Sigmoid colon (tissue), 7 donors: ENCODE data around the gene ZYG11B. TPM values are rescaled to one million over a fixed set of nuclear protein-coding genes. Genes with fewer than 3 reads are reported as not detected.

Experiments used
- polyA plus RNA-seq, 3 donors: library from polyadenylated mRNA; stranded (reverse); fragments of 200-250 nt; gene quantifications; one replicate each; pipeline ENCODE4 v1.2.3, GENCODE V29; 2013
- small RNA-seq, 3 donors: library from RNA; depleted of rRNA; stranded (forward); fragments of <200 nt; gene quantifications; one replicate each; pipeline ENCODE3, GENCODE V24; 2016
- total RNA-seq, 4 donors: library from RNA; depleted of rRNA; stranded (reverse); fragments of >200 nt; gene quantifications; one replicate each; pipeline ENCODE4 v1.1.0, GENCODE V29; 2016
- donor health status: healthy with polysubstance abuse.
- donor health status: Bipolar disorder and iron deficiency.
- donor health status: healthy.

Gene ZYG11B
- total and polyA plus RNA-seq, 7 donors: 4.2 to 78.1 (median 55.0) TPM

Small RNA genes lying within 50 kb of the gene (small RNA-seq; reads per million reads assigned to genes)
- gene RN7SL62P (0 reads per million in 3 donors), gene RNU2-30P (0 to 0.51 (median 0.06) reads per million in 3 donors), gene RNU6-969P (0 reads per million in 3 donors)

Other genes starting within 250 kb of the ZYG11B start
- 10 to 100 TPM; 50.4 to 66.9 (median 58.3) TPM for gene TUT4, start 173.4 kb upstream of the ZYG11B start, total RNA-seq
- gene TUT4, start 173.4 kb upstream of the ZYG11B start, polyA plus RNA-seq: 10 to 100 TPM in 1 of 3 donors, 1 to 10 TPM in 2; 3.2 to 21.5 (median 9.6) TPM
- gene GPX7, start 124.1 kb upstream of the ZYG11B start, total RNA-seq: 10 to 100 TPM; 17.0 to 49.3 (median 24.5) TPM
- 1 to 10 TPM; 2.5 to 8.6 (median 5.4) TPM for gene GPX7, start 124.1 kb upstream of the ZYG11B start, polyA plus RNA-seq
- gene SHISAL2A, start 93.3 kb upstream of the ZYG11B start, total RNA-seq: not detected
- 1 to 10 TPM in 1 of 3 donors, not detected in 2; 8.1 TPM for gene SHISAL2A, start 93.3 kb upstream of the ZYG11B start, polyA plus RNA-seq
- 1 to 10 TPM; 6.9 to 8.2 (median 7.9) TPM for gene COA7, start 28.1 kb upstream of the ZYG11B start, total RNA-seq
- gene COA7, start 28.1 kb upstream of the ZYG11B start, polyA plus RNA-seq: 10 to 100 TPM in 2 of 3 donors, 1 to 10 TPM in 1; 8.4 to 16.4 (median 12.3) TPM
- gene ZYG11A, start 116.3 kb downstream of the ZYG11B start, total RNA-seq: not detected
- under 1 TPM in 1 of 3 donors, not detected in 2; 0.07 TPM for gene ZYG11A, start 116.3 kb downstream of the ZYG11B start, polyA plus RNA-seq
- 100 to 1,000 TPM in 2 of 4 donors, 10 to 100 TPM in 2; 62.1 to 151 (median 98.7) TPM for gene ECHDC2, start 195.3 kb downstream of the ZYG11B start, total RNA-seq
- gene ECHDC2, start 195.3 kb downstream of the ZYG11B start, polyA plus RNA-seq: 10 to 100 TPM; 69.1 to 94.4 (median 71.5) TPM
- gene SCP2, start 200.8 kb downstream of the ZYG11B start, total RNA-seq: 100 to 1,000 TPM; 124 to 179 (median 149) TPM
- 100 to 1,000 TPM; 176 to 792 (median 569) TPM for gene SCP2, start 200.8 kb downstream of the ZYG11B start, polyA plus RNA-seq